Peyer's patch (tissue), 4 donors: ENCODE data around the gene SLC5A6. TPM values are rescaled to one million over a fixed set of nuclear protein-coding genes. Genes with fewer than 3 reads are reported as not detected.

Experiments
- DNase-seq, 3 donors: peaks; one replicate each; pipeline ENCODE4 v3.0.0-alpha.2; 2017 to 2019
- H3K27ac ChIP-seq, 4 donors: fragments of 200-600 bp; sonication (generic); one replicate each; pipeline ENCODE4 v1.5.1; 2016 to 2019
- H3K27me3 ChIP-seq, 2 donors: fragments of 200-600 bp; sonication (generic); one replicate each; pipeline ENCODE4 v1.5.1; 2019
- H3K36me3 ChIP-seq, 3 donors: fragments of 200-600 bp; sonication (generic); one replicate each; pipeline ENCODE4 v1.5.1; 2016 to 2019
- H3K4me1 ChIP-seq, 4 donors: fragments of 200-600 bp; sonication (generic); one replicate each; pipeline ENCODE4 v1.5.1; 2016 to 2019
- H3K4me3 ChIP-seq, 4 donors: fragments of 200-600 bp; sonication (generic); 1 replicate in 3 of 4; 2 replicates in 1 of 4; pipeline ENCODE4 v1.5.1; 2016 to 2019; ENCODE audit warnings: mild to moderate bottlenecking in 1 of 4
- H3K9me3 ChIP-seq, 4 donors: fragments of 200-600 bp; sonication (generic); one replicate each; pipeline ENCODE4 v1.5.1; 2016 to 2019; ENCODE audit warnings: mild to moderate bottlenecking in 1 of 4
- CTCF ChIP-seq, 6 experiments: fragments of 450-650 bp in 4 of 6; fragments of 200-600 bp in 2 of 6; sonication (generic) in 1 of 6; IDR thresholded peaks; one replicate each; pipeline ENCODE4 v1.5.1; 2017 to 2019; ENCODE audit warnings: antibody characterized with exemption in 6 of 6, mild to moderate bottlenecking in 3 of 6, moderate library complexity in 1 of 6
- POLR2A ChIP-seq, 2 donors: fragments of 450-650 bp; IDR thresholded peaks; one replicate each; pipeline ENCODE4 v1.5.1; 2017; ENCODE audit warnings: antibody characterized with exemption in 2 of 2, mild to moderate bottlenecking in 2 of 2, moderate library complexity in 2 of 2
- total RNA-seq, 4 donors: library from RNA; depleted of rRNA; stranded (reverse); fragments of >200 nt; gene quantifications; one replicate each; pipeline ENCODE4 v1.1.0, GENCODE V29; 2016

Gene SLC5A6
- total RNA-seq, 4 donors from 2014 or later = 42.3 to 78.4 (median 65.8) TPM

GRCh38 chr2:27164960-27165763 is 46.9 kb downstream of the SLC5A6 start:
- no peak for TF ChIP-seq POLR2A (IDR thresholded peaks at IDR 0.05)
- no peak for TF ChIP-seq CTCF (IDR thresholded peaks at IDR 0.05)
- Histone ChIP-seq H3K27me3 (no peaks in the 10 kb centered on the region), H3K4me1 (peaks cover 0 to 9% (median 1%) of the 10 kb centered on the region in 4 donors), H3K27ac (peak overlapping the region in 1 of 4 donors; percentile 11), H3K4me3 (no peak overlapping the region), H3K36me3 (no peaks in the 10 kb centered on the region), H3K9me3 (no peaks in the 10 kb centered on the region)
- DNase-seq = no peak

GRCh38 chr2:27162151-27163121 is 49.6 kb downstream of the SLC5A6 start:
- H3K36me3 ChIP-seq = no peaks in the 10 kb centered on the region
- DNase-seq = no peak
- no peaks in the 10 kb centered on the region for H3K4me1 ChIP-seq
- no peak for TF ChIP-seq POLR2A (IDR thresholded peaks at IDR 0.05)
- H3K4me3 ChIP-seq = peak overlapping the region in 2 of 4 donors; percentile 23 to 31
- H3K27me3 ChIP-seq = no peaks in the 10 kb centered on the region
- no peaks in the 10 kb centered on the region for H3K9me3 ChIP-seq
- H3K27ac ChIP-seq = peak overlapping the region in 2 of 4 donors; percentile 0 to 35

- Histone ChIP-seq H3K4me3 (no peak overlapping the region), H3K9me3 (no peaks in the 10 kb centered on the region), H3K36me3 (no peaks in the 10 kb centered on the region), H3K27ac (no peak overlapping the region), H3K4me1 (no peaks in the 10 kb centered on the region), H3K27me3 (no peaks in the 10 kb centered on the region)
- DNase-seq = no peak
- TF ChIP-seq POLR2A (IDR thresholded peaks at IDR 0.05) (no peak), CTCF (IDR thresholded peaks at IDR 0.05) (no peak)
These were observed 51.9 kb downstream of the SLC5A6 start for GRCh38 chr2:27160191-27160590.

- DNase-seq = no peak
- Histone ChIP-seq H3K36me3 (no peaks in the 10 kb centered on the region), H3K4me3 (no peak overlapping the region), H3K27ac (no peak overlapping the region), H3K27me3 (no peaks in the 10 kb centered on the region), H3K9me3 (no peaks in the 10 kb centered on the region), H3K4me1 (no peaks in the 10 kb centered on the region)
- TF ChIP-seq CTCF (IDR thresholded peaks at IDR 0.05) (no peak), POLR2A (IDR thresholded peaks at IDR 0.05) (no peak)
These were observed 52.8 kb downstream of the SLC5A6 start for GRCh38 chr2:27159271-27159670.

GRCh38 chr2:27158468-27158867 is 53.6 kb downstream of the SLC5A6 start:
- TF ChIP-seq CTCF (IDR thresholded peaks at IDR 0.05) = no peak
- no peak for TF ChIP-seq POLR2A (IDR thresholded peaks at IDR 0.05)
- no peaks in the 10 kb centered on the region for H3K9me3 ChIP-seq
- no peaks in the 10 kb centered on the region for H3K27me3 ChIP-seq
- no peaks in the 10 kb centered on the region for H3K36me3 ChIP-seq
- H3K4me3 ChIP-seq = no peak overlapping the region
- no peaks in the 10 kb centered on the region for H3K4me1 ChIP-seq
- H3K27ac ChIP-seq = no peak overlapping the region
- no peak for DNase-seq
